HepG2 (cell line): ENCODE measurements around the gene PCYT2. TPM values are rescaled to one million over a fixed set of nuclear protein-coding genes. Genes with fewer than 3 reads are reported as not detected.
A peak's percentile ranks its signal among the peaks of the same experiment; 100 is the strongest.

Experiments
- ATF5 ChIP-seq: sonication (generic); formaldehyde crosslinking; IDR thresholded peaks from 2 replicates; pipeline ENCODE4 v1.4.0; 2020; ENCODE audit warnings: mild to moderate bottlenecking, low read depth, missing genetic modification reagents
- CREB3 ChIP-seq: sonication (generic); formaldehyde crosslinking; IDR thresholded peaks from 2 replicates; pipeline ENCODE4 v1.5.0; 2020; ENCODE audit warnings: missing genetic modification reagents
- E2F2 ChIP-seq: sonication (generic); formaldehyde crosslinking; IDR thresholded peaks from 2 replicates; pipeline ENCODE4 v1.4.0; 2020; ENCODE audit warnings: missing genetic modification reagents, borderline replicate concordance
- ELF4 ChIP-seq: sonication (generic); formaldehyde crosslinking; IDR thresholded peaks from 2 replicates; pipeline ENCODE4 v1.5.0; 2020; ENCODE audit warnings: missing genetic modification reagents, mild to moderate bottlenecking, moderate library complexity, borderline replicate concordance
- FOXA1 ChIP-seq, 2 experiments: fragments of 450-650 bp in 1 of 2; sonication (generic) in 1 of 2; formaldehyde crosslinking in 1 of 2; IDR thresholded peaks; 2 replicates each; pipeline versions ENCODE4 v1.4.0 to v1.6.1; 2016 to 2020; ENCODE audit warnings: missing genetic modification reagents in 1 of 2
- IRF1 ChIP-seq: sonication (generic); formaldehyde crosslinking; IDR thresholded peaks from 2 replicates; pipeline ENCODE4 v1.4.0; 2020; ENCODE audit warnings: low read depth, mild to moderate bottlenecking, missing genetic modification reagents
- JUNB ChIP-seq: sonication (generic); formaldehyde crosslinking; IDR thresholded peaks from 2 replicates; pipeline ENCODE4 v1.8.0; 2022; ENCODE audit warnings: missing genetic modification reagents, mild to moderate bottlenecking, borderline replicate concordance
- LCORL ChIP-seq, 2 experiments: fragments of 450-650 bp in 1 of 2; sonication (generic) in 1 of 2; formaldehyde crosslinking in 1 of 2; IDR thresholded peaks; 2 replicates each; pipeline versions ENCODE4 v1.5.0 to v1.6.1; 2017 to 2020; ENCODE audit warnings: antibody characterized with exemption in 1 of 2, missing genetic modification reagents in 1 of 2
- MTERF4 ChIP-seq: sonication (generic); formaldehyde crosslinking; IDR thresholded peaks from 2 replicates; pipeline ENCODE4 v1.8.0; 2023; ENCODE audit warnings: mild to moderate bottlenecking, missing genetic modification reagents
- MTF2 ChIP-seq: sonication (generic); formaldehyde crosslinking; IDR thresholded peaks from 2 replicates; pipeline ENCODE4 v1.5.0; 2020; ENCODE audit warnings: missing genetic modification reagents, borderline replicate concordance
- RAD51 ChIP-seq: fragments of 450-650 bp; IDR thresholded peaks from 2 replicates; pipeline ENCODE4 v1.6.1; 2016; ENCODE audit warnings: borderline replicate concordance
- RBM39 ChIP-seq: fragments of 200-400 bp; formaldehyde crosslinking; IDR thresholded peaks from one replicate; pipeline ENCODE4 v1.6.1; 2018; ENCODE audit warnings: antibody characterized with exemption, mild to moderate bottlenecking, low read depth, low read length; ENCODE audit not compliant: poor library complexity, severe bottlenecking
- RORA ChIP-seq: sonication (generic); formaldehyde crosslinking; IDR thresholded peaks from 2 replicates; pipeline ENCODE4 v1.5.0; 2020; ENCODE audit warnings: mild to moderate bottlenecking, missing genetic modification reagents, moderate library complexity
- SETDB1 ChIP-seq: sonication (generic); formaldehyde crosslinking; IDR thresholded peaks from 2 replicates; pipeline ENCODE4 v1.5.1; 2020; ENCODE audit warnings: missing genetic modification reagents, mild to moderate bottlenecking, borderline replicate concordance
- XBP1 ChIP-seq: sonication (generic); formaldehyde crosslinking; IDR thresholded peaks from 2 replicates; pipeline ENCODE4 v1.5.0; 2020; ENCODE audit warnings: missing genetic modification reagents
- ZBTB3 ChIP-seq: sonication (generic); formaldehyde crosslinking; IDR thresholded peaks from 2 replicates; pipeline ENCODE4 v1.4.0; 2020; ENCODE audit warnings: low read depth, mild to moderate bottlenecking, moderate library complexity, missing genetic modification reagents, borderline replicate concordance
- ZFP36L2 ChIP-seq: sonication (generic); formaldehyde crosslinking; IDR thresholded peaks from 2 replicates; pipeline ENCODE4 v1.4.0; 2020; ENCODE audit warnings: missing genetic modification reagents
- ZNF275 ChIP-seq: sonication (generic); formaldehyde crosslinking; IDR thresholded peaks from 2 replicates; pipeline ENCODE4 v1.8.0; 2022; ENCODE audit warnings: missing genetic modification reagents, mild to moderate bottlenecking, inconsistent platforms, borderline replicate concordance
- ZNF296 ChIP-seq: sonication (generic); formaldehyde crosslinking; conservative IDR thresholded peaks from 2 replicates; pipeline ENCODE4 v1.5.0; 2020; ENCODE audit warnings: mild to moderate bottlenecking, missing genetic modification reagents
- ZNF317 ChIP-seq: sonication (generic); formaldehyde crosslinking; IDR thresholded peaks from 2 replicates; pipeline ENCODE4 v1.5.0; 2020; ENCODE audit warnings: mild to moderate bottlenecking, missing genetic modification reagents
- ZNF550 ChIP-seq: sonication (generic); formaldehyde crosslinking; IDR thresholded peaks from 2 replicates; pipeline ENCODE4 v1.4.0; 2020; ENCODE audit warnings: mild to moderate bottlenecking, missing genetic modification reagents, borderline replicate concordance
- ZNF644 ChIP-seq: IDR thresholded peaks from 2 replicates; pipeline ENCODE4 v1.6.1; 2016; ENCODE audit warnings: low read depth
- ZNF883 ChIP-seq: sonication (generic); formaldehyde crosslinking; IDR thresholded peaks from 2 replicates; pipeline ENCODE4 v1.5.1; 2020; ENCODE audit warnings: mild to moderate bottlenecking, missing genetic modification reagents; ENCODE audit errors: not compliant biosample characterization
- polyA plus RNA-seq, 8 experiments: library from polyadenylated mRNA; depleted of rRNA in 3 of 8; stranded (reverse) in 7 of 8; unstranded in 1 of 8; fragments of >200 nt; fragmentation: Illumina TruSeq in 4 of 8; extraction: Trizol in 4 of 8; gene quantifications; 2 replicates each; pipeline versions ENCODE4 v1.2.1 to v1.2.3, GENCODE V29; 2011 to 2016; ENCODE audit warnings: low read depth in 4 of 8, missing spikeins in 1 of 8, mixed read lengths in 1 of 8; ENCODE audit not compliant: insufficient read depth in 1 of 8
- total RNA-seq, 5 experiments: library from RNA; depleted of rRNA; stranded (reverse); fragments of >200 nt; fragmentation: Illumina TruSeq; extraction: Trizol; gene quantifications; 2 replicates each; pipeline ENCODE4 v1.2.3, GENCODE V29; 2016; ENCODE audit warnings: low read depth in 1 of 5

PCYT2 gene
- total and polyA plus RNA-seq, 2 of the 13 experiments (the other 11 are each of a cell fraction or from before 2014, with no cell fraction given), result 147 to 297 TPM

GRCh38 chr17:81959362-81960129 is 48.3 kb upstream of the PCYT2 start (continued):
- TF ChIP-seq JUNB (no peak), ZFP36L2 (no peak), IRF1 (CRISPR knock-in tag) (no peak), SETDB1 (no peak), ZBTB3 (CRISPR knock-in tag) (no peak), FOXA1 (IDR thresholded peaks at IDR 0.05) (no peak), FOXA1 (CRISPR knock-in tag; IDR thresholded peaks at IDR 0.05) (no peak), RORA (CRISPR knock-in tag) (no peak), XBP1 (CRISPR knock-in tag) (no peak), ZNF296 (no peak; the same call in 1 of the 2 replicates), E2F2 (CRISPR knock-in tag) (peak; percentile 26; the same call in 1 of the 2 replicates), ZNF644 (CRISPR knock-in tag) (no peak), RBM39 (peak; percentile 83), ELF4 (no peak), ATF5 (no peak), LCORL (IDR thresholded peaks at IDR 0.05) (no peak), LCORL (CRISPR knock-in tag; IDR thresholded peaks at IDR 0.05) (no peak; the same call in 1 of the 2 replicates), MTERF4 (CRISPR knock-in tag) (no peak), CREB3 (CRISPR knock-in tag) (0 out of 2 replicates have a peak, but pooled peaks have one; percentile 18), RAD51 (no peak), MTF2 (CRISPR knock-in tag) (no peak), ZNF550 (CRISPR knock-in tag) (no peak), ZNF317 (no peak), ZNF275 (CRISPR knock-in tag) (0 out of 2 replicates have a peak, but pooled peaks have one; percentile 8), ZNF883 (CRISPR knock-in tag) (no peak)
